Measurements from ENCODE around the gene NDUFS1.
"Not testable (repeated sequence)": the region's sequence is repeated elsewhere in the genome, so short reads cannot be mapped to it uniquely, and the experiment has no call there.

NDUFS1 gene

DNA sequence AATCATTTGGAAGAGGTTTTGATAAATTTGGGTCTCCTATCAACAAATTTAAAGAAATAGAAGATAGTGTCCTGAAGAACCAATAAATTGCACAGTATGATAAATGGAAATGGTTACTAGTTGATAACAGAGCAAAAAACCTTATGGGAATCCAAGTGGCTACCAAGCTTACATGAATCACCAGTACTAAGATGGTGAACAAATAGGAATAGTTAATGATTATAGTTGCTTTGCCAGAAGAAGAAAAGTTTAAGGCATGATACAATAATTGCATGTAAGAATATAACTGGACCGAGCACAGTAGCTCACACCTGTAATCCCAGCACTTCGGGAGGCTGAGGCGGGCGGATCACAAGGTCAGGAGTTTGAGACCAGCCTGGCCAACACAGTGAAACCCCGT, 53.7 kb downstream of the NDUFS1 start:
- no peak for DNase-seq

DNA sequence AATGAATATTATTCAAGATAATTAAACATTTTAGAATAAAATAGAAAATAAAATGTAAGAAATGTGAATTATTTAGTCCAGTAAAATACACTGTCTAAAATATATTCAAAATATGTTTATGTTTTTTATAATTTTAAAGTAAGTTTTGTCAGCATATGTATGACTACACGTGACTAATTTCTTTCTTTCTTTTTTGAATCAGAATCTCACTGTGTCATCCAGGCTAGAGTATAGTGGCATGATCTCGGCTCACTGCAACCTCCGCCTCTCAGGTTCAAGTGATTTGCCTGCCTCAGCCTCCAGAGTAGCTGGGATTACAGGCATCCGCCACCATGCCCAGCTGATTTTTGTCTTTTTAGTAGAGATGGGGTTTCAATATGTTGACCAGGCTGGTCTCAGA, 54.2 kb downstream of the NDUFS1 start:
- no peak for DNase-seq

GRCh38 chr2:206098872-206099271, 60.4 kb downstream of the NDUFS1 start:
- DNase-seq, result not testable (repeated sequence)

GRCh38 chr2:206098471-206098870, 60.8 kb downstream of the NDUFS1 start:
- DNase-seq, result no peak

DNA sequence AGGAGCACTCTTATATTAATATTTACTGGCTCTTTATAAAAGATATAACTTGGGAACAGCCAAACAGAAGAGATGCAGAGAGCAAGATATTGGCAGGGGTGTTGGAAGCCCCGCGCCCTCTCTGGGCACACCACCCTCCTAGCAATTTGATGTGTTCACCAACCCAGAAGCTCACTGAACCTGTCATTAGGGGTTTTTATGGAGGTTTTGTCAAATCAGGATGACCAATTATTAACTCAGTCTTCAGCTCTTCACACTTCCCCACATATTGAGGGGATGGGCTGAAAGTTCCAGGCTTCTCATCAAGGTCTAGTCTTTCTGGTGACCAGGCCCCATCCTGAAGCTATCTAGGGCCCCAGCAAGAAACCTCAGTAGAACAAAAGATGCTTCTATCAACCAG, 62.4 kb downstream of the NDUFS1 start:
- no peak for DNase-seq

- DNase-seq, result no peak
These were observed 63.5 kb downstream of the NDUFS1 start for GRCh38 chr2:206095536-206096332.

DNA sequence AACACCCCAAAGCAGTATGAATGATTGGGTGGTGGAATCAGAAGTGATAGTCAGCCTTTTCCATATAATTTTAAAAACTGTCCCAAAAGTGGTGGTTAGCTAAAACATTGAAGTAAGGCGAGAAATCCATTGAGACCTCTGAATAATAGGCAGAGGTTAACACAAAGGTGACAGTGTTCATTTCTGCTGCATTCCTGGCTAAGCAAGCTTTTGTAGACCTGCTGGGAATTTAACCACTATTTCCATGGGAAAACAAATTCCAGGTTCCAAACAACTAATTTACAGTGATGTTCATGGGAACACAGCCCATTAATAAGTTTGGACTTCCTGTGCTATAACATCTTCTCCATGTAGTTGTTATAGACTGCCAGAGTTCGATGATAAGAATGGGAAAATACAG, 66.9 kb downstream of the NDUFS1 start:
- DNase-seq, result no peak

- DNase-seq, result no peak
These were observed 71.0 kb downstream of the NDUFS1 start for GRCh38 chr2:206088248-206088647.

DNA sequence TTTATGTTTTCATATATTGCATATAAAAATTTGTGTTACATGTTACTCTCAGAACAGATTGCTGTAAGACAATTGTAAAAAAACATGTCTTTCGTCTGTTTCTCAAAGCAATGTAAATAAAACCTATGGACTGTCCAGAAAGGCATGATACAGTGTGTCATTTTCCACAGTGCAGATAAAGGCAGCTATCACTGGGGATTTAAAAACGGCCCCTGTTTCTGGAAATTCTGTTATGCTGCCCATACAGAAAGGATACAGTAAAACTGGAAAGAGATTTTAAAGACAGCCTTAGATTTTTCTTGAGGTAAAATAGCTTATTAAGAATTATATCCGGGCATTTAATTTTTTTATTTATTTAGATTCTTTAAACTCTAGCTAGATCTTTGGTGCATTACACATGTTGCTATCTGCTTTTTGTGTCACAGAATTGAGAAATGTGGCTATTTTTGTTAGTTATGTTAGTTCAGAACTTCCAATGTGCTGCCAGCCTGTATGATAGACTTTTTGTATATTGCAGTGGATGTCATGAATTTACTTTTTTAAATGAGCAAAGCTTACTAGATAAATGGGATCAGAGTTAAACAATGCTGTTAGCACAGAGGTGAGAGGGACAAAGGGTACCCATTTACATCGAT, 72.4 kb downstream of the NDUFS1 start:
- peak; percentile 37 for DNase-seq

- peak; percentile 95 for DNase-seq
These were observed 73.3 kb downstream of the NDUFS1 start, which contains the start of gene INO80D for GRCh38 chr2:206085742-206086445. TSS of gene INO80D (minus strand) at chr2:206086174. CDS start at chr2:206063016, 23,158 bp downstream.

GRCh38 chr2:206084870-206085741, 74.1 kb downstream of the NDUFS1 start:
- peak; percentile 79 for DNase-seq

- DNase-seq, result peak; percentile 75
These were observed 74.8 kb downstream of the NDUFS1 start for GRCh38 chr2:206084439-206084869.

DNA sequence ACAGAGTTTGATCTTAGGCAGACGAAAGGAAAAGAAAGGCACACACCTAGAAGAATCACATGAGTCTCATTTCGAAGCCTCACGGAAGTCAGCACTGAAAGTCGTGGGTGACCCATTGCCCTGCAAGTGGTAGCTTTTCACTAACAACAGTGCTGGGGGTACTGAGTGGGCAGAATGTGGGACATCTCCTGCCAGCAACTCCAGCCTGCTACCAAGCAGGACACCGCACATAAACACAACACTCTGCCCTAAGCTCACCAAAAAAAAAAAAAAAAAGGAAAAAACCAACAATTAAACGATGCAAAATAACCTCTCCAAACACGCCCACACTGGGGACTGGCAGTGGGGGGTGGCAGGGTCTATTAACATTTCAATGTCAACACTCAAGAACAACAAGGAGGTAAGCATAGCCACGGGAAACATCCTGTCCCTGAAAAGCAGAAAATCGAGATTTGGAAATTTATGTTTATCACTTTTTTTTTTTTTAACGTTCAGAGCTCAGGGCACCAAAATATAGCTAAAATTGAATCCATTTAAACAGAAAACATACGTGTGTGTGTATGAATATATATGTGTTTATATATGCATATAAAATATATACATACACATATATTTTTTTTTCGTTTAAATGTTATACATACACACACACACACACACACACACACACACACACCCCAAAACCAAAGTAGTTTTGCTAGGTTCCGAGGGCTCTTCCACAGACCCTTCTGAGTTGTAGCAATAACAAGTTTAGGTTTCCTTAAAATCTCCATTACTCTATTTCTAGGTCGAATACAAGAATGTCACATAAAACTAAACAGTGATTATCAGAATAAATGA, 75.4 kb downstream of the NDUFS1 start:
- peak; percentile 19 for DNase-seq

- no peak for DNase-seq
These were observed 76.9 kb downstream of the NDUFS1 start for GRCh38 chr2:206082298-206082843.

- no peak for DNase-seq
These were observed 78.3 kb downstream of the NDUFS1 start for GRCh38 chr2:206080927-206081326.

GRCh38 chr2:206079699-206080465, 79.4 kb downstream of the NDUFS1 start:
- DNase-seq, result peak; percentile 3

DNA sequence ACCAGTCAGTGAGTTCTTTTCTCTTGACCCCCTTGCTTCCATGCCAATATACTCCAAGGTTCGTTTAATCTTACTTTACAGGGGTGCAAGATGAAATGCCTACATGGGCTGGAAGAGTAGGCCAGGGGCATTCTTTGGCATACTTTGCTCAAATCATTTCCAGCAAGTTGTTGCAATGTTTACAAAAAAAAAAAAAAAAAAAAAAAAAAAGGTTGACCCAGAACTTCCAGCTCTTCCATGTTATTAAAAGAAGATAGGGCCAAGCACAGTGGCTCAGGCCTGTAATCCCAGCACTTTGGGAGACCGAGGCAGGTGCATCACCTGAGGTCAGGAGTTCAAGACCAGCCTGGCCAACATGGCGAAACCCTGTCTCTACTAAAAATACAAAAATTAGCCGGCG, 81.4 kb downstream of the NDUFS1 start:
- DNase-seq, result not testable (repeated sequence)

GRCh38 chr2:206075113-206075512, 84.1 kb downstream of the NDUFS1 start:
- no peak for DNase-seq

- no peak for DNase-seq
These were observed 87.4 kb downstream of the NDUFS1 start for GRCh38 chr2:206071807-206072206.

DNA sequence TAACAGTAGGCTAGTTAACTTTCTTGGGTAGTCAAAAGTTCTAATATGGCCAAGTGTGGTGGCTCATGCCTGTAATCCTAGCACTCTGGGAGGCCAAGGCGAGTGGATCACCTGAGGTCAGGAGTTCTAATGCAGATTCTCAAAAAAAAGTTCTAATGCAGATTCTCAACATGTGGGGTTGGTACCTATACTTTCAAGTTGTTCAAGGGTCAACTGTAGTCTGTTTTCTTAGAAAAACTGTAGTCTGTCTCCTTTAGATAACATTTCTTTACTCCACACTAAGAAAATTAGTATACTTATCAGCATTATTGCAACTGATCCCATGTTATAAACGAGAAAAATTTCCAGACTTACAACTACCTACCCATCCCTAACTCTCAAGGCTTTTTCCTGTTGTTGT, 89.8 kb downstream of the NDUFS1 start:
- DNase-seq, result no peak
